ENCODE results near the gene NOC3L. TPM values are rescaled to one million over a fixed set of nuclear protein-coding genes. Genes with fewer than 3 reads are reported as not detected.
A peak's percentile ranks its signal among the peaks of the same experiment; 100 is the strongest.

NOC3L gene
- total and polyA plus RNA-seq, 9 of the 15 experiments (the other 6 are each of a cell fraction or from before 2014, with no cell fraction given), result 23.8 to 57.6 (median 32.6) TPM

DNA sequence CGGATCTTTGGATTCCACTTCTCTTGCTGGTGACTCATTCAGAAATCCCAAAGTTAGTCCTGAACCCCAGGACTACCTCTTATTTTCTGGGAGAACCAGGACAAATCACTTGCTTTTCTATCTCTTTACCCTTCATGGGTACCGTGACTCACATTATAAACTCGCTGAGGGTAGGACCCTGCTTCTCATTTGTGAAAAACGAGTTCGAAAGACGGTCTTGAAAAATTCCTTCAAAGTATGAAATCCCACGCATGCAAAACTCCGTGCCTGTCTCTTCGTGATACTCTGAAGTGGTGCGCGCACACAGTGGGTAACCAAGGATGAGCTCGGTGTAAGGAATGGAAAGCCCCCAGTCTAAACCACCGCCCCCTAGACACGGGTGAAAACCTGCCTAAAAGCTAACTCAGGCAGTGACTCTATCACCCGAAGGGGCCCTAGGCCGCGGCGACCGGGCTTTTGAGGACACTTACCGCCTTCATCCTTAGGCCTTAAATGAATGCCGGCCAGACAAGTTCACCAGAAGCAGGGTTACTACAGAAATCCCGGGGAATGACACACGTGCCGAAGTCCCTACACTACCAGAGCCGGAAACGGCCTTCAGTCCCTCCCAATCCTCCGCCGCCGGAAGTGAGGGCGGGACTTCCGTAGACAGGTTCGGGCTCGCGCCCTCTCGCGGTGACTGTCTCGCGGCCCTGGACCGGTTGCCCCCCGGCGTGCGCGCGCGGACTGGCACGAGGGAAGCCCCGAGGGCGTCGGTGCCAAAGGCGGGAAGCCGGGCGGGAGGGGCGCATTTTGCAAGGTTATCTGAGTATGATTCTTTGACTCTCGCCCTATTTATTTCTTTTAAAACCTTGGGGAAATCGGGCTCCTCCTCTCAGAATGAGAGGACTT, at the start of gene NOC3L (continued):
- TF ChIP-seq SP2 (IDR thresholded peaks at IDR 0.05; ENCODE audit: extremely low read depth, low read depth, low read length, poor library complexity, severe bottlenecking) (peak; percentile 58), HDAC2 (IDR thresholded peaks at IDR 0.05) (0 out of 2 replicates have a peak, but pooled peaks have one; percentile 44), NR2C2 (CRISPR knock-in tag; IDR thresholded peaks at IDR 0.05) (no peak), NR2C2 (tag; IDR thresholded peaks at IDR 0.05) (peak; percentile 46; the same call in 1 of the 2 replicates), ESRRA (IDR thresholded peaks at IDR 0.05; ENCODE audit: borderline replicate concordance, low read depth) (no peak; the same call in 1 of the 2 replicates), ADNP (tag; IDR thresholded peaks at IDR 0.05) (no peak), KHSRP (IDR thresholded peaks at IDR 0.05) (no peak), YY1 (IDR thresholded peaks at IDR 0.05; ENCODE audit: borderline replicate concordance in 1 of 3, control insufficient read depth in 1 of 3, extremely low read depth in 1 of 3, insufficient read depth in 3 of 3, insufficient read length in 1 of 3, insufficient replicate concordance in 2 of 3, low read depth in 1 of 3, low read length in 2 of 3) (peak in 1 of 3 experiments; percentile 11), FOXJ2 (tag; IDR thresholded peaks at IDR 0.05) (no peak), CXXC5 (CRISPR knock-in tag; IDR thresholded peaks at IDR 0.05) (peak; percentile 85), ETV5 (CRISPR knock-in tag; IDR thresholded peaks at IDR 0.05; ENCODE audit: low read depth) (peak; percentile 90), RCOR1 (IDR thresholded peaks at IDR 0.05; ENCODE audit: borderline replicate concordance in 1 of 2, low read depth in 2 of 2, low read length in 2 of 2) (peak in 1 of 2 experiments; percentile 27; a peak in 1 of 4 replicates), FOSL1 (tag; conservative IDR thresholded peaks at IDR 0.05) (0 out of 2 replicates have a peak, but pooled peaks have one; percentile 21)
- TF ChIP-seq, protein P1, sequence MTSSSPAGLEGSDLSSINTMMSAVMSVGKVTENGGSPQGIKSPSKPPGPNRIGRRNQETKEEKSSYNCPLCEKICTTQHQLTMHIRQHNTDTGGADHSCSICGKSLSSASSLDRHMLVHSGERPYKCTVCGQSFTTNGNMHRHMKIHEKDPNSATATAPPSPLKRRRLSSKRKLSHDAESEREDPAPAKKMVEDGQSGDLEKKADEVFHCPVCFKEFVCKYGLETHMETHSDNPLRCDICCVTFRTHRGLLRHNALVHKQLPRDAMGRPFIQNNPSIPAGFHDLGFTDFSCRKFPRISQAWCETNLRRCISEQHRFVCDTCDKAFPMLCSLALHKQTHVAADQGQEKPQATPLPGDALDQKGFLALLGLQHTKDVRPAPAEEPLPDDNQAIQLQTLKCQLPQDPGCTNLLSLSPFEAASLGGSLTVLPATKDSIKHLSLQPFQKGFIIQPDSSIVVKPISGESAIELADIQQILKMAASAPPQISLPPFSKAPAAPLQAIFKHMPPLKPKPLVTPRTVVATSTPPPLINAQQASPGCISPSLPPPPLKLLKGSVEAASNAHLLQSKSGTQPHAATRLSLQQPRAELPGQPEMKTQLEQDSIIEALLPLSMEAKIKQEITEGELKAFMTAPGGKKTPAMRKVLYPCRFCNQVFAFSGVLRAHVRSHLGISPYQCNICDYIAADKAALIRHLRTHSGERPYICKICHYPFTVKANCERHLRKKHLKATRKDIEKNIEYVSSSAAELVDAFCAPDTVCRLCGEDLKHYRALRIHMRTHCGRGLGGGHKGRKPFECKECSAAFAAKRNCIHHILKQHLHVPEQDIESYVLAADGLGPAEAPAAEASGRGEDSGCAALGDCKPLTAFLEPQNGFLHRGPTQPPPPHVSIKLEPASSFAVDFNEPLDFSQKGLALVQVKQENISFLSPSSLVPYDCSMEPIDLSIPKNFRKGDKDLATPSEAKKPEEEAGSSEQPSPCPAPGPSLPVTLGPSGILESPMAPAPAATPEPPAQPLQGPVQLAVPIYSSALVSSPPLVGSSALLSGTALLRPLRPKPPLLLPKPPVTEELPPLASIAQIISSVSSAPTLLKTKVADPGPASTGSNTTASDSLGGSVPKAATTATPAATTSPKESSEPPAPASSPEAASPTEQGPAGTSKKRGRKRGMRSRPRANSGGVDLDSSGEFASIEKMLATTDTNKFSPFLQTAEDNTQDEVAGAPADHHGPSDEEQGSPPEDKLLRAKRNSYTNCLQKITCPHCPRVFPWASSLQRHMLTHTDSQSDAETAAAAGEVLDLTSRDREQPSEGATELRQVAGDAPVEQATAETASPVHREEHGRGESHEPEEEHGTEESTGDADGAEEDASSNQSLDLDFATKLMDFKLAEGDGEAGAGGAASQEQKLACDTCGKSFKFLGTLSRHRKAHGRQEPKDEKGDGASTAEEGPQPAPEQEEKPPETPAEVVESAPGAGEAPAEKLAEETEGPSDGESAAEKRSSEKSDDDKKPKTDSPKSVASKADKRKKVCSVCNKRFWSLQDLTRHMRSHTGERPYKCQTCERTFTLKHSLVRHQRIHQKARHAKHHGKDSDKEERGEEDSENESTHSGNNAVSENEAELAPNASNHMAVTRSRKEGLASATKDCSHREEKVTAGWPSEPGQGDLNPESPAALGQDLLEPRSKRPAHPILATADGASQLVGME (CRISPR knock-in tag; IDR thresholded peaks at IDR 0.05), result no peak
- TF ChIP-seq, protein P2, sequence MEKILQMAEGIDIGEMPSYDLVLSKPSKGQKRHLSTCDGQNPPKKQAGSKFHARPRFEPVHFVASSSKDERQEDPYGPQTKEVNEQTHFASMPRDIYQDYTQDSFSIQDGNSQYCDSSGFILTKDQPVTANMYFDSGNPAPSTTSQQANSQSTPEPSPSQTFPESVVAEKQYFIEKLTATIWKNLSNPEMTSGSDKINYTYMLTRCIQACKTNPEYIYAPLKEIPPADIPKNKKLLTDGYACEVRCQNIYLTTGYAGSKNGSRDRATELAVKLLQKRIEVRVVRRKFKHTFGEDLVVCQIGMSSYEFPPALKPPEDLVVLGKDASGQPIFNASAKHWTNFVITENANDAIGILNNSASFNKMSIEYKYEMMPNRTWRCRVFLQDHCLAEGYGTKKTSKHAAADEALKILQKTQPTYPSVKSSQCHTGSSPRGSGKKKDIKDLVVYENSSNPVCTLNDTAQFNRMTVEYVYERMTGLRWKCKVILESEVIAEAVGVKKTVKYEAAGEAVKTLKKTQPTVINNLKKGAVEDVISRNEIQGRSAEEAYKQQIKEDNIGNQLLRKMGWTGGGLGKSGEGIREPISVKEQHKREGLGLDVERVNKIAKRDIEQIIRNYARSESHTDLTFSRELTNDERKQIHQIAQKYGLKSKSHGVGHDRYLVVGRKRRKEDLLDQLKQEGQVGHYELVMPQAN (IDR thresholded peaks at IDR 0.05; ENCODE audit: borderline replicate concordance), result peak; percentile 93
- TF ChIP-seq, protein P3, sequence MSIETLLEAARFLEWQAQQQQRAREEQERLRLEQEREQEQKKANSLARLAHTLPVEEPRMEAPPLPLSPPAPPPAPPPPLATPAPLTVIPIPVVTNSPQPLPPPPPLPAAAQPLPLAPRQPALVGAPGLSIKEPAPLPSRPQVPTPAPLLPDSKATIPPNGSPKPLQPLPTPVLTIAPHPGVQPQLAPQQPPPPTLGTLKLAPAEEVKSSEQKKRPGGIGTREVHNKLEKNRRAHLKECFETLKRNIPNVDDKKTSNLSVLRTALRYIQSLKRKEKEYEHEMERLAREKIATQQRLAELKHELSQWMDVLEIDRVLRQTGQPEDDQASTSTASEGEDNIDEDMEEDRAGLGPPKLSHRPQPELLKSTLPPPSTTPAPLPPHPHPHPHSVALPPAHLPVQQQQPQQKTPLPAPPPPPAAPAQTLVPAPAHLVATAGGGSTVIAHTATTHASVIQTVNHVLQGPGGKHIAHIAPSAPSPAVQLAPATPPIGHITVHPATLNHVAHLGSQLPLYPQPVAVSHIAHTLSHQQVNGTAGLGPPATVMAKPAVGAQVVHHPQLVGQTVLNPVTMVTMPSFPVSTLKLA (conservative IDR thresholded peaks at IDR 0.05), result peak; percentile 88 to 94
